GM12891 (cell line): ENCODE results near the gene TYROBP.
A peak's percentile ranks its signal among the peaks of the same experiment; 100 is the strongest.

Source experiments
- DNase-seq: peaks from one replicate; pipeline ENCODE4 v3.0.0; 2011; ENCODE audit warnings: low spot score; ENCODE audit not compliant: insufficient read length
- FAIRE-seq: peaks from 2 replicates; lab custom pipeline; 2011; peaks lifted over from hg19 to GRCh38; lab: Jason Lieb, UNC
- PAX5 ChIP-seq: IDR thresholded peaks from 2 replicates; pipeline ENCODE4 v1.6.1; 2011; ENCODE audit warnings: low read length, moderate library complexity, mild to moderate bottlenecking; ENCODE audit not compliant: insufficient read depth, severe bottlenecking
- POLR2A ChIP-seq: IDR thresholded peaks from 2 replicates; pipeline ENCODE4 v1.6.1; 2011; ENCODE audit warnings: low read depth, low read length, control low read depth
- POLR2AphosphoS5 ChIP-seq: IDR thresholded peaks from 2 replicates; pipeline ENCODE4 v1.6.1; 2011; ENCODE audit warnings: low read depth, low read length, control low read depth
- POU2F2 ChIP-seq: IDR thresholded peaks from 2 replicates; pipeline ENCODE4 v1.6.1; 2011; ENCODE audit warnings: low read depth, mild to moderate bottlenecking, control low read depth, low read length, moderate library complexity
- SPI1 ChIP-seq: IDR thresholded peaks from 2 replicates; pipeline ENCODE4 v1.6.1; 2011; ENCODE audit warnings: low read depth, low read length, control low read depth
- TAF1 ChIP-seq: IDR thresholded peaks from 2 replicates; pipeline ENCODE4 v1.6.1; 2011; ENCODE audit warnings: low read depth, low read length, control low read depth

Gene TYROBP

GRCh38 chr19:35931874-35932202 is 23.7 kb upstream of the TYROBP start:
- no peak for FAIRE-seq
- TF ChIP-seq POU2F2 (no peak), SPI1 (no peak), PAX5 (no peak), POLR2AphosphoS5 (no peak), POLR2A (no peak), TAF1 (no peak)
- DNase-seq = no peak

- FAIRE-seq (peak; percentile 100), DNase-seq (peak; percentile 97)
- TF ChIP-seq POLR2A (peak; percentile 98), PAX5 (peak; percentile 78), SPI1 (no peak), TAF1 (peak; percentile 93), POLR2AphosphoS5 (peak; percentile 98), POU2F2 (peak; percentile 67; the same call in 1 of the 2 replicates)
Observed at GRCh38 chr19:35931161-35931873, 23.2 kb upstream of the TYROBP start.

- peak; percentile 63 for FAIRE-seq
- TF ChIP-seq TAF1 (no peak), POU2F2 (no peak), POLR2AphosphoS5 (no peak), PAX5 (no peak), SPI1 (peak; percentile 21; the same call in 1 of the 2 replicates), POLR2A (no peak)
Observed at GRCh38 chr19:35929876-35930275, 21.8 kb upstream of the TYROBP start.

GRCh38 chr19:35928507-35928906 is 20.4 kb upstream of the TYROBP start:
- DNase-seq (no peak), FAIRE-seq (no peak)
- TF ChIP-seq PAX5 (no peak), POLR2A (no peak), TAF1 (no peak), POLR2AphosphoS5 (no peak), SPI1 (no peak), POU2F2 (no peak)

More at GRCh38 chr19:35929876-35930275, 21.8 kb upstream of the TYROBP start:
- DNase-seq = no peak

GRCh38 chr19:35925501-35925900 is 17.4 kb upstream of the TYROBP start:
- DNase-seq (no peak), FAIRE-seq (no peak)
- TF ChIP-seq SPI1 (no peak), TAF1 (no peak), POU2F2 (no peak), POLR2A (no peak), POLR2AphosphoS5 (no peak), PAX5 (no peak)

- TF ChIP-seq TAF1 (no peak), PAX5 (no peak), POLR2AphosphoS5 (no peak), SPI1 (no peak), POLR2A (no peak), POU2F2 (no peak)
- FAIRE-seq = no peak
- DNase-seq = no peak
Observed at GRCh38 chr19:35921012-35921411, 12.9 kb upstream of the TYROBP start.

GRCh38 chr19:35919306-35919705 is 11.2 kb upstream of the TYROBP start:
- TF ChIP-seq TAF1 (no peak), SPI1 (no peak), POLR2AphosphoS5 (no peak), POLR2A (no peak), PAX5 (no peak)
- DNase-seq (no peak), FAIRE-seq (no peak)

GRCh38 chr19:35915443-35915842 is 7.3 kb upstream of the TYROBP start:
- FAIRE-seq (peak; percentile 48), DNase-seq (no peak)
- TF ChIP-seq SPI1 (peak; percentile 58; the same call in 1 of the 2 replicates), POU2F2 (no peak)

GRCh38 chr19:35913589-35913988 is 5.5 kb upstream of the TYROBP start:
- no peak for FAIRE-seq
- DNase-seq = no peak
- no peak for TF ChIP-seq POU2F2
- no peak for TF ChIP-seq POLR2A

GRCh38 chr19:35911790-35912189 is 3.7 kb upstream of the TYROBP start:
- DNase-seq (no peak), FAIRE-seq (no peak)
- TF ChIP-seq TAF1 (no peak), PAX5 (no peak), POU2F2 (no peak), POLR2AphosphoS5 (no peak), SPI1 (no peak), POLR2A (no peak)
